ENCODE results near the gene MRPS10. TPM values are rescaled to one million over a fixed set of nuclear protein-coding genes. Genes with fewer than 3 reads are reported as not detected.

Gene MRPS10
- total and polyA plus RNA-seq, 12 donors = 22.6 to 82.1 (median 58.2) TPM

DNA sequence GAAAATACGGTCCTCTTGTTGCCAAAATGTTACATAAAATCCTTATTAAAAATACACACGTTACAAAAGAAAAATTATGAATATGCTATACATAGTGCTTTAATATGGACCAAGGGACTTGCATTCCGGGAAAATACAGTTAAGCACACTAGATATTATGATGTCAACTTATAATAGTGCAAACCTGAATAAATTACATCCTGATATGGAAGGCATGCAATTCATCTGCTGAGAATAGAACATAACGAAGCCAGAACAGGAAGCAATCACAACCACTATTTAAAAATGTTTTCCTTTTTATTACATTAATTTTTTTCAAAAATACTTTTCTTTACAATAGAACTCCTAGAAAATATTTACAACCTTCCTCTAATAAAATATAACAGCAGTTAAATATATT lies 7.8 kb upstream of the MRPS10 start:
- intact Hi-C loops (cut with DNase I) = loop anchor here in 2 of 10 donors (10.0 kb wide), 2 partner anchors 309 to 319 kb away; no protein-coding TSS in a partner anchor
- Histone ChIP-seq H3K27ac (no peak overlapping the region), H3K9me3 (no peaks in the 10 kb centered on the region), H3K36me3 (peaks cover 0 to 28% (median 0%) of the 10 kb centered on the region in 9 donors), H3K27me3 (no peaks in the 10 kb centered on the region), H3K4me3 (no peak overlapping the region), H3K4me1 (peaks cover 0 to 15% (median 0%) of the 10 kb centered on the region in 9 donors)
- DNase-seq (no peak), ATAC-seq (no peak)
- 42 to 46% methylated on average over 4 of the region's 4 CpGs for WGBS, 2 donors
- TF ChIP-seq, protein P1, sequence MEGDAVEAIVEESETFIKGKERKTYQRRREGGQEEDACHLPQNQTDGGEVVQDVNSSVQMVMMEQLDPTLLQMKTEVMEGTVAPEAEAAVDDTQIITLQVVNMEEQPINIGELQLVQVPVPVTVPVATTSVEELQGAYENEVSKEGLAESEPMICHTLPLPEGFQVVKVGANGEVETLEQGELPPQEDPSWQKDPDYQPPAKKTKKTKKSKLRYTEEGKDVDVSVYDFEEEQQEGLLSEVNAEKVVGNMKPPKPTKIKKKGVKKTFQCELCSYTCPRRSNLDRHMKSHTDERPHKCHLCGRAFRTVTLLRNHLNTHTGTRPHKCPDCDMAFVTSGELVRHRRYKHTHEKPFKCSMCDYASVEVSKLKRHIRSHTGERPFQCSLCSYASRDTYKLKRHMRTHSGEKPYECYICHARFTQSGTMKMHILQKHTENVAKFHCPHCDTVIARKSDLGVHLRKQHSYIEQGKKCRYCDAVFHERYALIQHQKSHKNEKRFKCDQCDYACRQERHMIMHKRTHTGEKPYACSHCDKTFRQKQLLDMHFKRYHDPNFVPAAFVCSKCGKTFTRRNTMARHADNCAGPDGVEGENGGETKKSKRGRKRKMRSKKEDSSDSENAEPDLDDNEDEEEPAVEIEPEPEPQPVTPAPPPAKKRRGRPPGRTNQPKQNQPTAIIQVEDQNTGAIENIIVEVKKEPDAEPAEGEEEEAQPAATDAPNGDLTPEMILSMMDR (IDR thresholded peaks at IDR 0.05) = no peak

DNA sequence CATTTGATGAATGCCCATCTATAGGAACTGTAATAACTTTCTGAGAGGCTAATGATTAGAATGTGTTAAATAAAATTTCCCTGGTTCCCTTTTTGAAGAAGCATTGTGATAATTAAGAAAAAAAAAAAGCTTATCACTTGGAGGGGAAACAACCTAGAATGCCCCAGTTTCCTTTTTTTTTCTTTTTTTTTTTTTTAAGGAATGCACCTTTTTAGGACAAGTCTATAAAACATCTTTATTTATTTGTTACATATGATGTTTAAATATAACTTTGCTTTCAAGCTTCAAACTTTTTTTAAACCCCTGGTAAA lies 7.3 kb upstream of the MRPS10 start:
- no peak overlapping the region for H3K4me3 ChIP-seq
- TF ChIP-seq, protein P1 (IDR thresholded peaks at IDR 0.05) = no peak
- DNase-seq (no peak), ATAC-seq (no peak)
- H3K4me1 ChIP-seq = peaks cover 0 to 15% (median 0%) of the 10 kb centered on the region in 9 donors
- no peak overlapping the region for H3K27ac ChIP-seq
- H3K36me3 ChIP-seq = peaks cover 0 to 28% (median 0%) of the 10 kb centered on the region in 9 donors
- intact Hi-C loops (cut with DNase I) = loop anchor here in 2 of 10 donors (10.0 kb wide), 2 partner anchors 310 to 320 kb away; no protein-coding TSS in a partner anchor
- no peaks in the 10 kb centered on the region for H3K27me3 ChIP-seq
- no peaks in the 10 kb centered on the region for H3K9me3 ChIP-seq

DNA sequence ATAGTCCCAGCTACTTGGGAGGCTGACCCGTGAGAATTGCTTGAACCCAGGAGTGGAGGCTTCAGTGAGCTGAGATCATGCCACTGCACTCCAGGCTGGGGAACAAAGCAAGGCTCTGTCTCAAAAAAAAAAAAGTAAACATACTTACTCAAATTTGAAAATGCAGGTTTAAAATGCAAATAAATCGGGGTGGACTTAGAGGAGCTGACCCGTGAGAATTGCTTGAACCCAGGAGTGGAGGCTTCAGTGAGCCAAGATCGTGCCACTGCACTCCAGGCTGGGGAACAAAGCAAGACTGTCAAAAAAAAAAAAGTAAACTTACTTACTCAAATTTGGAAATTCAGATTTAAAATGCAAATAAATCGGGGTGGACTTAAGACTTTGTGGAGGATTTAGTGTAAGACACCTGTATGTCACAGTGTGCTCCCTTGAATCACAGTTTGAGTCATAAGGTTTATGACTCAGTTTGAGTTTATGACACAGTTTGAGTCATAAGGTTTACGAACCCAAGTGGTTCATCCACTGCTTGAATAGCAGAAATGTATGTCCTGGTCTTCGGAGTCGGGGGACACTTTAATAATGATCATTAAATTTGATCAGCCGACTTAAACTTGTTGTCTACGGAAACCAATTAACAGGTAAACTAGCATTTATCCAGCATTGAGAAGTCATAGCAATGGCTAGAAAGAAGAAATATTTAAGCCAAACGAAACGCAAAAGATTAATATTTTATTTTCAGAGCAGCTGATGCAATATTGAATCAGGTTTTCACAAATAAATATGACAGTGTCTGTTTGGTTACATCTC lies 6.8 kb upstream of the MRPS10 start:
- H3K27me3 ChIP-seq = no peaks in the 10 kb centered on the region
- 75 to 90% methylated on average over 12 of the region's 12 CpGs for WGBS, 2 donors
- H3K9me3 ChIP-seq = no peaks in the 10 kb centered on the region
- H3K36me3 ChIP-seq = peaks cover 0 to 28% (median 0%) of the 10 kb centered on the region in 9 donors
- DNase-seq = no peak
- H3K27ac ChIP-seq = no peak overlapping the region
- intact Hi-C loops (cut with DNase I) = loop anchor here in 3 of 10 donors (5.0 to 10.0 kb wide), 3 partner anchors 310 to 323 kb away; no protein-coding TSS in a partner anchor
- H3K4me1 ChIP-seq = peaks cover 0 to 15% (median 0%) of the 10 kb centered on the region in 9 donors
- TF ChIP-seq, protein P1 (IDR thresholded peaks at IDR 0.05) = no peak
- no peak overlapping the region for H3K4me3 ChIP-seq
- ATAC-seq = no peak

DNA sequence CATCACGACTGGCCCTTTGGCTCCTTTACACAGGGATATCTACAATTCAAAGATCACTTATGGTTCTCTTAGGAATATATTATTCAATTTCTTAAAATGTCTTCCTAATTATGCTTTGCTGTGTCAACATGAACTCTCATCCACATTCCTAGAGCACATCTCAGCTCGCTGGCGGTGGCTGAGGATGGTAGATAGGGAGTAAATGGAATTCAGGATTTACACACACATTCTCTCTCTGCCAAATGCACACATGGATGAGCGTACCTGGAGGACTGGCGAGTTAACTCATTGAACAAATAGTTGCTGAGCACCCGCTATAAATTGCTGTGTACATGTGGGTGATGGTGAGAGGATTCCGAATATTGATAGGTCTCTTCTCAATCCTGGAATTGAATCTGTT lies 4.8 kb upstream of the MRPS10 start:
- DNase-seq (no peak), ATAC-seq (no peak)
- H3K4me1 ChIP-seq = peaks cover 0 to 16% (median 2%) of the 10 kb centered on the region in 9 donors
- TF ChIP-seq, protein P1 (IDR thresholded peaks at IDR 0.05) = no peak
- H3K27ac ChIP-seq = no peak overlapping the region
- H3K27me3 ChIP-seq = no peaks in the 10 kb centered on the region
- 76 to 79% methylated on average over 7 of the region's 7 CpGs for WGBS, 2 donors
- H3K9me3 ChIP-seq = no peaks in the 10 kb centered on the region
- intact Hi-C loops (cut with DNase I) = loop anchor here in 3 of 10 donors (5.0 to 10.0 kb wide), 3 partner anchors 312 to 325 kb away; no protein-coding TSS in a partner anchor
- no peak overlapping the region for H3K4me3 ChIP-seq
- peaks cover 0 to 8% (median 0%) of the 10 kb centered on the region in 9 donors for H3K36me3 ChIP-seq

All from heart right ventricle (tissue), 16 donors.